Endothelial cell of umbilical vein (primary cell): ENCODE measurements around the gene KIRREL2.

Experiments used
- FOS ChIP-seq: IDR thresholded peaks from 2 replicates; pipeline ENCODE4 v1.6.1; 2011; ENCODE audit warnings: mild to moderate bottlenecking, low read length, moderate library complexity, borderline replicate concordance; ENCODE audit not compliant: insufficient read depth
- TF ChIP-seq, protein P1 (sequence below), 2 donors: IDR thresholded peaks; 1 replicate in 1 of 2; 2 replicates in 1 of 2; pipeline ENCODE4 v1.5.1; 2011; ENCODE audit warnings: low read length in 2 of 2, mild to moderate bottlenecking in 2 of 2, moderate library complexity in 2 of 2, control low read depth in 1 of 2, inconsistent platforms in 1 of 2, low read depth in 1 of 2; ENCODE audit not compliant: insufficient read depth in 1 of 2; ENCODE audit errors: extremely low read depth in 1 of 2

DNA sequence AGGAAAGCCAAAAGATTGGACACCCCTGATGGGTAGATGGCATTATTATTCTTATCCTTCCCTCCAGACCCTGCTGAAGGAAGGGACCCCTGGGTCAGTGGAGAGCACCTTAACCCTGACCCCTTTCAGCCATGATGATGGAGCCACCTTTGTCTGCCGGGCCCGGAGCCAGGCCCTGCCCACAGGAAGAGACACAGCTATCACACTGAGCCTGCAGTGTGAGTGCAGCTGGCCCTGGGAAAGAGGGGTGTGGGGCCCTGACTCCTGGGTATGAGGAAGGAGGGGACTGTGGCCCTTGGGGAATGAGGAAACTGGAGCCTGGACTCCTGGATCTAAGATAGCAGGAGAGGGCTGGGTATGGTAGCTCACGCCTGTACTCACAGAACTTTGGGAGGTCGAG is 2.7 kb downstream of the KIRREL2 start:
- TF ChIP-seq, protein P1, sequence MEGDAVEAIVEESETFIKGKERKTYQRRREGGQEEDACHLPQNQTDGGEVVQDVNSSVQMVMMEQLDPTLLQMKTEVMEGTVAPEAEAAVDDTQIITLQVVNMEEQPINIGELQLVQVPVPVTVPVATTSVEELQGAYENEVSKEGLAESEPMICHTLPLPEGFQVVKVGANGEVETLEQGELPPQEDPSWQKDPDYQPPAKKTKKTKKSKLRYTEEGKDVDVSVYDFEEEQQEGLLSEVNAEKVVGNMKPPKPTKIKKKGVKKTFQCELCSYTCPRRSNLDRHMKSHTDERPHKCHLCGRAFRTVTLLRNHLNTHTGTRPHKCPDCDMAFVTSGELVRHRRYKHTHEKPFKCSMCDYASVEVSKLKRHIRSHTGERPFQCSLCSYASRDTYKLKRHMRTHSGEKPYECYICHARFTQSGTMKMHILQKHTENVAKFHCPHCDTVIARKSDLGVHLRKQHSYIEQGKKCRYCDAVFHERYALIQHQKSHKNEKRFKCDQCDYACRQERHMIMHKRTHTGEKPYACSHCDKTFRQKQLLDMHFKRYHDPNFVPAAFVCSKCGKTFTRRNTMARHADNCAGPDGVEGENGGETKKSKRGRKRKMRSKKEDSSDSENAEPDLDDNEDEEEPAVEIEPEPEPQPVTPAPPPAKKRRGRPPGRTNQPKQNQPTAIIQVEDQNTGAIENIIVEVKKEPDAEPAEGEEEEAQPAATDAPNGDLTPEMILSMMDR (IDR thresholded peaks at IDR 0.05; ENCODE audit: extremely low read depth in 1 of 2, insufficient read depth in 1 of 2, low read depth in 1 of 2, low read length in 2 of 2) = no peak
- no peak for TF ChIP-seq FOS
